ENCODE data around the gene AMZ2.

AMZ2 gene

GRCh38 chr17:68289936-68290267 is 42.1 kb downstream of the AMZ2 start:
- no peak for TF ChIP-seq CTCF (IDR thresholded peaks at IDR 0.05; ENCODE audit: insufficient read depth, low read length, poor library complexity, severe bottlenecking)

DNA sequence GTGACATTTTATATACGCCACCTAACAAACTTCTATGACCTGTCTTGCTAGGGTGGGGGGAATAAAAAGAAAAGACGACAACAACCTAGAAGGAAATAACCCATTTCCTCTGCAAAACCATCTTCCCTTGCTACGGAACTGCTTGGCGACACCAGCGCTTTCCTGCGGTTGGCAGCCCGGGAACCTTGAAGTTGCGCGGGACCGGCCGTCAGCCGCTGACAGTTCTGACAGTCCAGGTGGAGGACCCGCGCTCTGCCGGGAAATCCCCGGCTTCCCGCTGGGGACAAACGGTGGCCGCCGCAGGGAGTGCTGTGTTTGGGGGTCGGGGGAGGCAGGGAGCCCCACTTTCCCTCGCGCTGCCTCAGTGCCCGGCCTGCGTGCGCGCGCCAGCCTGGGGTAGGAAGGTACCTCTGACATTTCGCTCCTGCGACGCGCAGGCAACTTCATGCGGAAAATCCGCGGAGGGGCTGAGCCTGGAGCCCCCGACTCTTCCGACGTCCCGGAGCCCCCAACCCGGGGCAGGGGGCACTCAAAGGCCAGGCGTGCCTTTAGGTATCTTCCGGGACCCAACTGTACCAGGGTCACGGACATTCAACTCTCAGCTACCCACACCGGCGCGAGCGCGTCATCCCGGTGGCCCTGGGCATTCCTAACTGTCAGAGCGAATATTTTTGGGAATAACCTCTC is 42.6 kb downstream of the AMZ2 start:
- Histone ChIP-seq H3K4me3 (replicated peaks; ENCODE audit: low read depth, low read length) (peak overlapping the region; percentile 88), H3K27me3 (replicated peaks; ENCODE audit: control insufficient read depth, insufficient read depth, low read length) (no peaks in the 10 kb centered on the region), H3K36me3 (ENCODE audit: control insufficient read depth, insufficient read depth, low read length) (no peaks in the 10 kb centered on the region)
- no peak for TF ChIP-seq CTCF (IDR thresholded peaks at IDR 0.05; ENCODE audit: insufficient read depth, low read length, poor library complexity, severe bottlenecking)
- peak; percentile 76 for DNase-seq (ENCODE audit: extremely low read depth, insufficient read length)

More at GRCh38 chr17:68289936-68290267, 42.1 kb downstream of the AMZ2 start:
- Histone ChIP-seq H3K27me3 (replicated peaks; ENCODE audit: control insufficient read depth, insufficient read depth, low read length) (no peaks in the 10 kb centered on the region), H3K4me3 (replicated peaks; ENCODE audit: low read depth, low read length) (peak overlapping the region; percentile 88), H3K36me3 (ENCODE audit: control insufficient read depth, insufficient read depth, low read length) (no peaks in the 10 kb centered on the region; the same call in 1 of the 2 replicates)
- DNase-seq (ENCODE audit: extremely low read depth, insufficient read length): no peak

GRCh38 chr17:68290955-68291835 is 43.4 kb downstream of the AMZ2 start, which contains the start of the genes ARSG and SLC16A6:
TSS of gene ARSG (plus strand) at chr17:68291495. CDS start at chr17:68307494, 15,999 bp downstream.
TSS of gene SLC16A6 (minus strand) at chr17:68291127. CDS start at chr17:68278320, 12,807 bp downstream.
- H3K36me3 ChIP-seq (ENCODE audit: control insufficient read depth, insufficient read depth, low read length): no peaks in the 10 kb centered on the region
- H3K4me3 ChIP-seq (replicated peaks; ENCODE audit: low read depth, low read length): peak within 1 kb of the TSS; percentile 88
- TF ChIP-seq CTCF (IDR thresholded peaks at IDR 0.05; ENCODE audit: insufficient read depth, low read length, poor library complexity, severe bottlenecking): no peak
- peak; percentile 96 for DNase-seq (ENCODE audit: extremely low read depth, insufficient read length)
- no peaks in the 10 kb centered on the region for H3K27me3 ChIP-seq (replicated peaks; ENCODE audit: control insufficient read depth, insufficient read depth, low read length)

GRCh38 chr17:68291836-68292688 is 44.2 kb downstream of the AMZ2 start:
- TF ChIP-seq CTCF (IDR thresholded peaks at IDR 0.05; ENCODE audit: insufficient read depth, low read length, poor library complexity, severe bottlenecking): peak; percentile 18

GRCh38 chr17:68292689-68293040 is 44.8 kb downstream of the AMZ2 start:
- no peaks in the 10 kb centered on the region for H3K36me3 ChIP-seq (ENCODE audit: control insufficient read depth, insufficient read depth, low read length)
- DNase-seq (ENCODE audit: extremely low read depth, insufficient read length): no peak
- H3K4me3 ChIP-seq (replicated peaks; ENCODE audit: low read depth, low read length): peak overlapping the region; percentile 88
- H3K27me3 ChIP-seq (replicated peaks; ENCODE audit: control insufficient read depth, insufficient read depth, low read length): no peaks in the 10 kb centered on the region
- TF ChIP-seq CTCF (IDR thresholded peaks at IDR 0.05; ENCODE audit: insufficient read depth, low read length, poor library complexity, severe bottlenecking): no peak

More at GRCh38 chr17:68291836-68292688, 44.2 kb downstream of the AMZ2 start:
- Histone ChIP-seq H3K4me3 (replicated peaks; ENCODE audit: low read depth, low read length) (peak overlapping the region; percentile 88), H3K27me3 (replicated peaks; ENCODE audit: control insufficient read depth, insufficient read depth, low read length) (no peaks in the 10 kb centered on the region), H3K36me3 (ENCODE audit: control insufficient read depth, insufficient read depth, low read length) (no peaks in the 10 kb centered on the region)
- DNase-seq (ENCODE audit: extremely low read depth, insufficient read length): peak; percentile 97
